GM10266 (cell line): ENCODE measurements around the gene VMAC.

ENCODE experiments used
- DNase-seq: peaks from one replicate; pipeline ENCODE4 v3.0.0; 2012; ENCODE audit errors: extremely low spot score
- TF ChIP-seq, protein P1 (sequence below): IDR thresholded peaks from 2 replicates; pipeline ENCODE4 v1.5.1; 2012; ENCODE audit warnings: mild to moderate bottlenecking, low read depth; ENCODE audit not compliant: control insufficient read depth, insufficient read depth; ENCODE audit errors: missing control alignments

The VMAC gene

DNA sequence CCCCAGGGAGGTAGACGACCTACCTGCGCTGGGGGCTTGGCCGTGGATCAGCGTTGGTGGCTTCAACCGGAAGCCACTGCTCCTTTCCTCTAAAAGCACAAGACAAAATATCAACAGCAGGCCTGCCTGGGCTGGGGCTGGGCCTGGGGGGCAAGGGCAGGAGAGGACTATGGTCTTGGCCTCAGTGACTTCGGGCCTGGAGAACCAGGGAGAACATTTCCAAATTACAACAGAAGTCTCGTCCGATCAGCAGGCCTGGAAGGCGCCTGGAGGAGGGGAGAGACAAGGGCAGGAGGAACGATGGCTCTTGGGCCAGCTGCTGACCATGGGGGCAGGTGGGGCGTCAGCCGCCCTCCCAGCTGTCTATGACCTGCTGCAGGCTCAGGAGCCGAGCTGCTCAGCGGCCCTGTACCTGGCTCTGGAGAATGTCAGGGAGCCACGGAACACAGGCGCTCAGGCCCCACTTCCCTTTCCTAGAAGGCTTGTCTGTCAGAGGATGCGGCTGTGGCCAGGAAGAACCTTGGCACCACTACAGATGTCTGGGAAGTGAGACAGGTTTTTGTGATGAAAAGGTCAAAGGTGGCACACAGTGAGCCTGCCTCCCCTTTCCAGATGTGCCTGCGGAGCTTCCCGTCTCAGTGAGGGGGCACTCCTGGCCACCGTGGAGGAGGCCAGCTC is 28.9 kb downstream of the VMAC start:
- DNase-seq: no peak
- TF ChIP-seq, protein P1, sequence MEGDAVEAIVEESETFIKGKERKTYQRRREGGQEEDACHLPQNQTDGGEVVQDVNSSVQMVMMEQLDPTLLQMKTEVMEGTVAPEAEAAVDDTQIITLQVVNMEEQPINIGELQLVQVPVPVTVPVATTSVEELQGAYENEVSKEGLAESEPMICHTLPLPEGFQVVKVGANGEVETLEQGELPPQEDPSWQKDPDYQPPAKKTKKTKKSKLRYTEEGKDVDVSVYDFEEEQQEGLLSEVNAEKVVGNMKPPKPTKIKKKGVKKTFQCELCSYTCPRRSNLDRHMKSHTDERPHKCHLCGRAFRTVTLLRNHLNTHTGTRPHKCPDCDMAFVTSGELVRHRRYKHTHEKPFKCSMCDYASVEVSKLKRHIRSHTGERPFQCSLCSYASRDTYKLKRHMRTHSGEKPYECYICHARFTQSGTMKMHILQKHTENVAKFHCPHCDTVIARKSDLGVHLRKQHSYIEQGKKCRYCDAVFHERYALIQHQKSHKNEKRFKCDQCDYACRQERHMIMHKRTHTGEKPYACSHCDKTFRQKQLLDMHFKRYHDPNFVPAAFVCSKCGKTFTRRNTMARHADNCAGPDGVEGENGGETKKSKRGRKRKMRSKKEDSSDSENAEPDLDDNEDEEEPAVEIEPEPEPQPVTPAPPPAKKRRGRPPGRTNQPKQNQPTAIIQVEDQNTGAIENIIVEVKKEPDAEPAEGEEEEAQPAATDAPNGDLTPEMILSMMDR: no peak

DNA sequence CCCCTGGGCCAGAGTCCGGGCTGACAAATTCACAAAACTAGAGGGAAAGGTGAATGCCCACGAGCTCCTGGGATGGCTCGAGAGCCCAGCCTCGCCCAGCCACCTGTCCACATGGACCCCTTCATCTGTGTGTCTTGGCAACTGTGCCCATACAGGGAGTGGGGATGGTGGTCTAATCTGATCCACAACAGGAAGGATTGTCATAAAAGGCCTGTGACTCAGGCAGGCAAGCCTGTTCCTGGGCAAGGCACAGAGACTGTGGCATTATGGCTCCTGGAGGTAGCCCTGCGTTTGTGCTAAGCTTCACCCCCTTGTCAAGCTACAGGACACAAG is 29.4 kb downstream of the VMAC start:
- TF ChIP-seq, protein P1: no peak
- DNase-seq: no peak

DNA sequence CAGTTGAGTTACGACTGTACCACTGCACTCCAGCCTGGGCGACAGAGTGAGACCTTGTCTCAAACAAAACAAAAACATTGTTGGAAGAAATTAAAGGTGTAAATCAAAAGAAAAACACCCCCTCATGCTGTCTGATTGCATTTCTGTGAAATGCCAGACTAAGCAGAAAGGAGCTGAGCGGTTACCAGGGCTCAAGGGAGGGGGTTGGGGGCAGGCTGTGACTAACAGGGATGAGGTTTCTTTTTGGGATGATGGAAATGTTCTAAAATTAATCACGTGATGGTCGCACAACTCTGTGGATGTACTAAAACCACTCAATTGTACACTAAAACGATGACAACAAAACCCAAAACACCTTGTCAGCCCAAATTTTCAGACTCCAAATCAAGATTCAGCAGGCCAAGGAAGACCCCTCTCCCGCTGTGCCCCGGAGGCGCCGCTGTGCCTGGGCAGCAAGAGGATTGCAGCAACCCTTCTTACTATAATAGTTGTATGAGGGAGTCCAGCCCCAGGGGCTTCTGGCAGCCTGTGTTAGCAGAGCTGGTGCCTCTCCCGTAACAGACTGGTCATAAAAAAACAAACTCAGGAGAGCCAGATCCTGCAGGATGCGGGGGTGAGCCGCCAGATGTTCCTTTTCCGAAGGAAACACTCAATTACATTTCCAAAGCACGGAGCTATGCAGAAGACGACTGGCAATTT is 30.3 kb downstream of the VMAC start:
- TF ChIP-seq, protein P1: no peak
- DNase-seq: no peak

DNA sequence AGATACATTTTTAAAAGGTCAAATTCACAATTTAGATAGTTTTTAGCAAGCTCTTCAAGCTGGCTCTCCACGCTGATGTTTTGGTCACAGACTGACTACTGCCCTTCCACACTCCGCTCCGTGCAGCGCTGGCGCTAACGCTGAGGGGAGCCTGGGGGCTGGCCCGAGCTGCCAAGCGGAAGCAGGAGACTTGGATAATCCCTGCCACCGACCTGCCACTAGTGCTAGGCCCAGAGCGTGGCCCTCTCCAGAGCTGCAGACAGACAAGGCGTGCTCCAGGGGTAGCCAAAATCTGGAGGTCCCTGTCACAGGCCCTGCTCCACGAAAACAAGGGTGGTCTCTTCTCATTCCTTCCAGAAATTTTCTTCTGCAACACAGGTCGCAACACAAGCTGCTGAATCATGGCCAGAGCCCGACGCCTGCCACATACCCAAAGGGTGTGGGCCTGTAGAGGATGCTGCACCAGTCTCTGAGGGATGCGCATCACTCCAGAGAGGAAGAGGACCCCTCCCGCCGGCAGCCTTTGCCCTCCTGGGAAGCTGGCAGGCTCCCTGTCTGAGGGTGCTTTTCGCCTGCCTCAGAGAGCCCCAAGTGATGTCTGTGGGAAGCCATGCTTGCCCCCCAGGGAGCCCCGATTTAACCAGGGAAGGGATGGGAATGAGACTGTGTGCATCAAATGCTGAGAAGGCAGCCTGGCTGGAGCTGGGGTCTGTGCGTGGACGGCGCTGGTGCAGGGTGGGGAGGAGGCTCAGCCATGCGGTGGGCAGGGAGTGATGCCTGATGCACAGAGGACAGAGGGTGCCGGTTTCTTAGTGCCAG is 31.0 kb downstream of the VMAC start:
- DNase-seq: no peak
- TF ChIP-seq, protein P1: no peak

DNA sequence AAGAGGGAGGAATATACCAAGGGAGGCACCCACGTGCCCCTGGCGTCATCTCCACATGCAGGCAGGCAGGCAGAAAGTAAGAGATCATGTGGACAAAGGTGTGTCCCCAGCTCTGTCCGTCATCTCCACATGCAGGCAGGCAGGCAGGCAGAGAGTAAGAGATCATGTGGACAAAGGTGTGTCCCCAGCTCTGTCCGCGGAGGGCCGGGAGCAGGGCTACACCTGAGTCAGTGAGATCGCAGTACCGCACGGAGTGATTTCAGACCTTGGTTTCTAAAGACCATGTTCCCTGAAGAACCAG is 31.6 kb downstream of the VMAC start:
- DNase-seq: no peak
- TF ChIP-seq, protein P1: no peak

DNA sequence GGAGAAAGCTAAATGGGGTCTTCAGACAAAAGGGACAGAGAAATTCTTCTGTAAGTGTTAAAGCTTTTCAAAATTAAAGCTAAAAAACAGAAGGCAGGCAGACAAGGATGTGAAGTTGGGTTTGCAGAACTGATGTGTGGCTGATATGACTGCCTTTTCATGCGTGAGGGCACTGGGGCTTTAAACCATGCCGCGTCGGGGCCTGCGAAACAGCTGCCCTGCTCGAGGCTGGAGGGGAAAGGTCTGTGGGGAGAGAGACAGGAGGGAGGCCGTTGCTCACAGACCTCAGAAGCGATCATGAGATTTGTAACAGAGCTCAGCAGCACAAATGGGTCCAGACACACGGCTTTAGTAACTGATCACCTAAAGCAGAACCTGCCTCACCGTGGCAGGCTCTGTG is 32.9 kb downstream of the VMAC start:
- TF ChIP-seq, protein P1: no peak
- DNase-seq: no peak
